Activated T-helper 17 cell treated with anti-CD3 and anti-CD28 coated beads, Interleukin-2, amount 50 U/mL, for 72 hours (primary cell): ENCODE data around the gene GFRA1. TPM values are rescaled to one million over a fixed set of nuclear protein-coding genes. Genes with fewer than 3 reads are reported as not detected.

ENCODE experiments used
- ATAC-seq: fragments of 150-1000 bp; cut with Tn5 transposase; replicated peaks from 2 replicates; pipeline ENCODE4 v1.10.0; 2021; ENCODE audit warnings: mild to moderate bottlenecking, moderate library complexity
- H3K27ac Mint-ChIP-seq: one replicate; pipeline ENCODE4 v1.8.0; 2022; ENCODE audit warnings: mixed read lengths
- H3K27me3 Mint-ChIP-seq: one replicate; pipeline ENCODE4 v1.8.0; 2022; ENCODE audit warnings: mixed read lengths
- H3K36me3 Mint-ChIP-seq: one replicate; pipeline ENCODE4 v1.8.0; 2022; ENCODE audit warnings: low read depth, mild to moderate bottlenecking, mixed read lengths
- H3K4me1 Mint-ChIP-seq: one replicate; pipeline ENCODE4 v1.8.0; 2022; ENCODE audit warnings: mixed read lengths
- H3K4me3 Mint-ChIP-seq: one replicate; pipeline ENCODE4 v1.8.0; 2022; ENCODE audit warnings: mild to moderate bottlenecking, mixed read lengths
- H3K9me3 Mint-ChIP-seq: one replicate; pipeline ENCODE4 v1.8.0; 2022; ENCODE audit warnings: mixed read lengths
- total RNA-seq, 2 donors: library from RNA; stranded (reverse); gene quantifications; one replicate each; pipeline ENCODE4 v1.2.3, GENCODE V29; 2022

The GFRA1 gene
- total RNA-seq, 2 donors from 2014 or later: not detected

GRCh38 chr10:116260599-116260998 is 12.4 kb downstream of the GFRA1 start:
- Mint-ChIP-seq H3K27ac (no peak overlapping the region), H3K27me3 (peaks cover 6% of the 10 kb centered on the region), H3K4me3 (no peak overlapping the region), H3K9me3 (no peaks in the 10 kb centered on the region), H3K36me3 (no peaks in the 10 kb centered on the region), H3K4me1 (no peaks in the 10 kb centered on the region)
- ATAC-seq: no peak

GRCh38 chr10:116259638-116260037 is 13.4 kb downstream of the GFRA1 start:
- Mint-ChIP-seq H3K4me3 (no peak overlapping the region), H3K27me3 (peaks cover 6% of the 10 kb centered on the region), H3K4me1 (no peaks in the 10 kb centered on the region), H3K36me3 (no peaks in the 10 kb centered on the region), H3K9me3 (no peaks in the 10 kb centered on the region), H3K27ac (no peak overlapping the region)
- no peak for ATAC-seq

GRCh38 chr10:116257785-116258184 is 15.2 kb downstream of the GFRA1 start:
- Mint-ChIP-seq H3K27ac (no peak overlapping the region), H3K4me3 (no peak overlapping the region), H3K27me3 (peaks cover 6% of the 10 kb centered on the region), H3K36me3 (no peaks in the 10 kb centered on the region), H3K4me1 (no peaks in the 10 kb centered on the region), H3K9me3 (no peaks in the 10 kb centered on the region)
- no peak for ATAC-seq

- Mint-ChIP-seq H3K36me3 (no peaks in the 10 kb centered on the region), H3K27me3 (peaks cover 6% of the 10 kb centered on the region), H3K27ac (no peak overlapping the region), H3K9me3 (no peaks in the 10 kb centered on the region), H3K4me1 (no peaks in the 10 kb centered on the region), H3K4me3 (no peak overlapping the region)
- no peak for ATAC-seq
Measured at GRCh38 chr10:116256752-116257259, 16.2 kb downstream of the GFRA1 start.

GRCh38 chr10:116255886-116256751 is 16.9 kb downstream of the GFRA1 start:
- no peak overlapping the region for H3K4me3 Mint-ChIP-seq
- H3K27ac Mint-ChIP-seq: no peak overlapping the region
- no peak for ATAC-seq
- peaks cover 6% of the 10 kb centered on the region for H3K27me3 Mint-ChIP-seq
- no peaks in the 10 kb centered on the region for H3K4me1 Mint-ChIP-seq
- no peaks in the 10 kb centered on the region for H3K36me3 Mint-ChIP-seq
- H3K9me3 Mint-ChIP-seq: peaks cover under 1% of the 10 kb centered on the region

GRCh38 chr10:116254422-116255155 is 18.4 kb downstream of the GFRA1 start:
- H3K27me3 Mint-ChIP-seq: peaks cover 6% of the 10 kb centered on the region
- H3K27ac Mint-ChIP-seq: no peak overlapping the region
- no peaks in the 10 kb centered on the region for H3K4me1 Mint-ChIP-seq
- H3K4me3 Mint-ChIP-seq: no peak overlapping the region
- peaks cover 3% of the 10 kb centered on the region for H3K9me3 Mint-ChIP-seq
- no peaks in the 10 kb centered on the region for H3K36me3 Mint-ChIP-seq
- ATAC-seq: no peak

GRCh38 chr10:116253716-116254115 is 19.3 kb downstream of the GFRA1 start:
- ATAC-seq: no peak
- no peak overlapping the region for H3K4me3 Mint-ChIP-seq
- H3K9me3 Mint-ChIP-seq: peaks cover 3% of the 10 kb centered on the region
- H3K36me3 Mint-ChIP-seq: no peaks in the 10 kb centered on the region
- peaks cover 3% of the 10 kb centered on the region for H3K27me3 Mint-ChIP-seq
- no peak overlapping the region for H3K27ac Mint-ChIP-seq
- no peaks in the 10 kb centered on the region for H3K4me1 Mint-ChIP-seq

GRCh38 chr10:116251602-116252395 is 21.2 kb downstream of the GFRA1 start:
- Mint-ChIP-seq H3K4me3 (no peak overlapping the region), H3K9me3 (peaks cover 3% of the 10 kb centered on the region), H3K4me1 (no peaks in the 10 kb centered on the region), H3K36me3 (no peaks in the 10 kb centered on the region), H3K27me3 (no peaks in the 10 kb centered on the region), H3K27ac (no peak overlapping the region)
- no peak for ATAC-seq

GRCh38 chr10:116247691-116248090 is 25.3 kb downstream of the GFRA1 start:
- ATAC-seq: no peak
- H3K4me1 Mint-ChIP-seq: no peaks in the 10 kb centered on the region
- peaks cover 3% of the 10 kb centered on the region for H3K9me3 Mint-ChIP-seq
- H3K4me3 Mint-ChIP-seq: no peak overlapping the region
- no peaks in the 10 kb centered on the region for H3K36me3 Mint-ChIP-seq
- no peak overlapping the region for H3K27ac Mint-ChIP-seq
- no peaks in the 10 kb centered on the region for H3K27me3 Mint-ChIP-seq

GRCh38 chr10:116246263-116246662 is 26.7 kb downstream of the GFRA1 start:
- H3K4me1 Mint-ChIP-seq: no peaks in the 10 kb centered on the region

GRCh38 chr10:116245156-116245555 is 27.9 kb downstream of the GFRA1 start:
- no peak for ATAC-seq
- H3K9me3 Mint-ChIP-seq: no peaks in the 10 kb centered on the region
- no peaks in the 10 kb centered on the region for H3K27me3 Mint-ChIP-seq
- H3K27ac Mint-ChIP-seq: no peak overlapping the region
- no peaks in the 10 kb centered on the region for H3K36me3 Mint-ChIP-seq
- H3K4me3 Mint-ChIP-seq: no peak overlapping the region
- no peaks in the 10 kb centered on the region for H3K4me1 Mint-ChIP-seq

More at GRCh38 chr10:116246263-116246662, 26.7 kb downstream of the GFRA1 start:
- Mint-ChIP-seq H3K27ac (no peak overlapping the region), H3K9me3 (peaks cover 3% of the 10 kb centered on the region), H3K4me3 (no peak overlapping the region), H3K27me3 (no peaks in the 10 kb centered on the region), H3K36me3 (no peaks in the 10 kb centered on the region)
- no peak for ATAC-seq

GRCh38 chr10:116241642-116242410 is 31.2 kb downstream of the GFRA1 start:
- H3K36me3 Mint-ChIP-seq: no peaks in the 10 kb centered on the region
- no peak for ATAC-seq
- H3K4me1 Mint-ChIP-seq: no peaks in the 10 kb centered on the region
- no peaks in the 10 kb centered on the region for H3K9me3 Mint-ChIP-seq
- no peak overlapping the region for H3K27ac Mint-ChIP-seq
- no peak overlapping the region for H3K4me3 Mint-ChIP-seq
- peaks cover 4% of the 10 kb centered on the region for H3K27me3 Mint-ChIP-seq

- H3K27me3 Mint-ChIP-seq: peaks cover 4% of the 10 kb centered on the region
- no peak overlapping the region for H3K4me3 Mint-ChIP-seq
- no peak for ATAC-seq
- H3K4me1 Mint-ChIP-seq: no peaks in the 10 kb centered on the region
- H3K36me3 Mint-ChIP-seq: no peaks in the 10 kb centered on the region
- no peak overlapping the region for H3K27ac Mint-ChIP-seq
- no peaks in the 10 kb centered on the region for H3K9me3 Mint-ChIP-seq
Measured at GRCh38 chr10:116241085-116241484, 31.9 kb downstream of the GFRA1 start.
